Measurements from ENCODE around the gene GRAP.
"Not testable (repeated sequence)": the region's sequence is repeated elsewhere in the genome, so short reads cannot be mapped to it uniquely, and the experiment has no call there.

GRAP gene

GRCh38 chr17:19041871-19042270 lies 4.9 kb downstream of the GRAP start:
- not testable (repeated sequence) for DNase-seq

GRCh38 chr17:19040350-19040749 lies 6.4 kb downstream of the GRAP start:
- DNase-seq = not testable (repeated sequence)

DNA sequence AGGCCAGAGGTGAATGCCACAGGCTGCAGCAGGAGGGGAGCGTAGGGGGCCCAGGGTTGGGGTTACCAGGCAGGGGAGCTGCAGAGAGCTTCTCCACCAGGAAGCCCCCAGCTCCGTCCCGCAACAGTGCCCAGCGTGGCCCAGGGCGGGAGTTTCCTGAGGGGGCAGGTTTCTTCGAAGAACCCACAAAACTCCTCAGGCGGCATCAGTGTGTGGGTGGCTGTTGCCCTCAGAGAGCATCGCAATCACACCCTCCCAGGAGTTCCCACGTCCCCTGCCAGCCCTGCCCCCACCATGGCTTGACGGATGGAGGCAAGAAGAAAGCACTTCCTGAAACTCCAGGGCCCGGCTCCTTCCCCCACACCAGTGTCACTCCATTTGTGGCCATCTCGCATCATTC lies 8.0 kb downstream of the GRAP start:
- not testable (repeated sequence) for DNase-seq

DNA sequence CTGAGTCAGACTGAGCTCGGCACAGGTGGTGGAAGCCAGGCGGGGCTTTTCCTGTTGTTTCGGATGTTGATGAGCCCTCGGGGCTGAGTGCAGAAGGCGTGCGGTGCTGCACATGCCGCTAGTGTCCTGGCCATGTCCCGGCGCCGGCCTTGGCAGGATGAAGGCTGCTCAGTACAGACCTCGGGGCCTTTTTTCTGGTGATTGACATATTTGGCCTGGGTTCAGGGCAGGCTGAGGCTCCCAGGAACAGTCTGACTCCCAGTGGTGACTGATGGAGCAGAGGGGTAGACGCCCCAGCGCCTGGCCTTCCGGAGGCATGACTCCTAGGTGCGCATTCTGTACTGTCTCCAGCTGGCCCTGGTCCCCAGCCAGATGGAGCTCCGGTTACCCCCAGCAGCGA lies 8.8 kb downstream of the GRAP start:
- DNase-seq = not testable (repeated sequence)

GRCh38 chr17:19037547-19037946 lies 9.2 kb downstream of the GRAP start:
- not testable (repeated sequence) for DNase-seq

GRCh38 chr17:19036186-19036585 lies 10.6 kb downstream of the GRAP start:
- not testable (repeated sequence) for DNase-seq

GRCh38 chr17:19032377-19032988 lies 14.3 kb downstream of the GRAP start:
- not testable (repeated sequence) for DNase-seq

GRCh38 chr17:19031729-19032128 lies 15.0 kb downstream of the GRAP start:
- DNase-seq = not testable (repeated sequence)

DNA sequence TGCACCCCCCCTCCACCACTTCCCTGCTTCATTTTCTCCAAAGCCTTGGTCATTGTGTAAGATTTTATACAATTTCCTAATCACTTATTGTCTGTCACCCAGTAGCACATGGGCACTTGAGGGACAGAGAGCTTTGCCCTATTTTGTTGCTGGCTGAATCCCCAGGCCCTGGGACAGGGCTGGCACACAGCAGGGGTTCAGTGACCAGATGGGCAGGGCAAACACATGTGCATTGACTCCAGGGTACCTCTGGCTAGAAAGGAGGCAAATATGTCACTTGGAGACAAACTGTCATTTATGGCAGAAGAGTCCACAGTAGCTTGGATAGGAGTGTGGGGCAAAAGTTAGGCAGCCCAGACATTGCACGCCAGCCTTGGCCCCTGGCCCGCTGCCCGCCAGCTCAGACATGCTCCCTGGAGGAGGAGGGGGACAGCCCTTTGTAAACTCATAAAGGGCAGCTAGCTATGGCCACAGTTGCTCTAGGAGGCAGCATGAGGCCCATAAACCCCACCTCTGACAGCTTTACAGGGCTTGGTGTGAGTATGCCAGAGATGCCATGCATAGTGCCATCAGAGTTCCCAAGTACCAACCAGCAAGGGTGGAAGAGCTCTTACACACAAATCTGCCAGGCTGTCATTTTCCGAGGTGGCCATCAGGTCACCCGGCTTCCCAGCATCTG lies 15.8 kb downstream of the GRAP start:
- not testable (repeated sequence) for DNase-seq

DNA sequence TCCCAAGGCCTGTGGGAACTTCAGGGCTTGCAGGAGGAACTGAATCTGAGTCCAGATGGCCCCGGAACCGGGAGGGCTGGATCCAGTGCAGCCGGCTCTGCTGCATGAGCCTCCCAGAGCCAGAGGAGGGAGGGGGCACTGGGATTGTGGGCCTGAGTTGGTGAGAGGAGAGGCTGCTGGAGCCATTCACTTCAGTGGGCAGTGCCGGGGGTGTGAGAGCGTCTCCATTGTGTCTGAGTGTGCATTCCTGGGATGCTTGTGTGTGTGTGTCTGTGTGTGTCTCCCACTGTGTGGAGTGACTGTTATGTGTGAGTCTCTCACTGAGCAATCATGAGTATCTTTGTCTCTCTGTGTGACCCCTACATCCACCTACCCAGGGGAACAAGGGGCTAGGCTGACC lies 17.0 kb downstream of the GRAP start:
- DNase-seq = not testable (repeated sequence)

GRCh38 chr17:19028671-19029070 lies 18.1 kb downstream of the GRAP start:
- not testable (repeated sequence) for DNase-seq

DNA sequence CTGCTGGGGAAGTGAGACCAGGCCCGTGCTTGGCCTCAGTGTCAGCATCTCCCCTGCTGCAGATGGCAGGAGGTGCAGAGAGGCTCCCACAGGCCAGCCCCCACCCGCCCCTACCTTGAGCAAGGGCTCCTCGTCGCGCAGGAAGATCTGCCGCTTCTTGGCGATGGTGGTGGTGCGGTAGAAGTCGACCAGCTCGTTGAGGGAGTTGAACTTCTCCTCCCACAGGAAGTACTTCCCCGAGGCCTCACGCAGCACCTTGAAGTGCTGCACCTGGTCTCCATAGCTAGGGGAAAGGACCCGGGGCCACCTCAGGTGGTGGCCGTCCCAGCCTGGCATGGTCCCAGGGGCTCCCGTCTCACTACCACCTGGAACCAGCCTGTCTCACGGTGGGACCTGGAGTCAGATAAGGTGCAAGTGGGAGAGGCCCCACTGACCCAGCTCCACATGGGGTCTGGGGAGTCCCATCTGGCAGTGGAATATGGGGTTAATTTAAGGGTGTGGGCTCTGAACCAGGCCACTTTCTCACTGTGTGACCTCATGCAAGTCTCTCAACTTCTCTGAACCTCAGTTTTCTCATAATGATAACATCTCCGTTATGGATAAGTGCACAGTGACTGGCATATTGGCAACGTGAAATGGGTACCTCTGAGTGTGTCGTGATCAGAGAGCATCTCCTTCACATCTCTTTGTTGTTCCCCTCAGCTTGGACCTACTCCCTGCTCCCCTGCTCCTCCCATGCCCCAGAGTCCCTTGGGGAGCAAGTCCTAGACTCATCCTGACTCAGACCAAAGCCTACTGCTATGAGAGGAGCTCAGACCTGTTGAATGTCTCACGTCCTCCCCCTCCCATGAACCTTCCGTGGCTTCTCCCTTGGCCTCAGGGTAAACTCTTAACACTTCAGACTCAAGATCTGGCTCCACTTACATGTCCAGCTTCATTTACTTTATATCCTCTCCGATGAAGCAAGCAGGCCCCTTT lies 22.4 kb downstream of the GRAP start:
- no peak for DNase-seq

DNA sequence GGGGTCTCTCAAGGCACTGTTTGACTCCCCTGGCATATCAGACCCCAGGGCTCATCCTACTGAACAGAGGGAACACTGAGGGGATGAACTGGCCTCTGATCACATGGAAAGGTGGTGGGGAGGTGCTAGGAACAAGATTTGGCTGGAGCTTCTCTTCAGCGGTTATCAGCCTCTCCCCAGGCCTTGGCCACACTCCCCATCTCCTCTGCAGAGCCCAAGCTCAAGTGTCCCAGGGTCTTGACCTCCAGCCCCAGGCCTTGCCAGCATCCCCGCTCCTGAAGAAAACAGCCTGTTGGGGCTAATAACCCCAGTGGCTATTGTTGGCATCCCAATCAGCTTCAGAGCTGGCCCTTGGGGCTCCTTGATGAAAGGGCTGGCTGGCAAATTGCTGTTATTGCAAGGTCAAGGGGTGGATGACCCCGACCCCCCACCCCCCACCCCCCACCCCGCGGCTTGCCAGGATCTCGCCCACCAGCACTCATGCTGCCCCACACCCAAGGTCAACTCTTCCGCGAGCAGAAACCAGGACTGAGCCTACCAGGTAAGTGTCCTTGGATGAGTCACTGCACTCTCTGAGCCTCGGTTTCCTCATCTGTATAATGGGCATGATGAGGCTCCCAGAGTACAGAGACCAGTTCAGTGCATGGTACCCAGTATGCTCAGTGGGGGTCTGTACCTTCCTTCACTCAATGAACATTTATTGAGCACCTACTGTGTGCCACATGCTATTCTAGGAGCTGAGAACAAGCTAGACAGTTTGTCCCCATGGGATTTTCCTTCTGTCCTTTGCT lies 23.4 kb downstream of the GRAP start:
- no peak for DNase-seq

DNA sequence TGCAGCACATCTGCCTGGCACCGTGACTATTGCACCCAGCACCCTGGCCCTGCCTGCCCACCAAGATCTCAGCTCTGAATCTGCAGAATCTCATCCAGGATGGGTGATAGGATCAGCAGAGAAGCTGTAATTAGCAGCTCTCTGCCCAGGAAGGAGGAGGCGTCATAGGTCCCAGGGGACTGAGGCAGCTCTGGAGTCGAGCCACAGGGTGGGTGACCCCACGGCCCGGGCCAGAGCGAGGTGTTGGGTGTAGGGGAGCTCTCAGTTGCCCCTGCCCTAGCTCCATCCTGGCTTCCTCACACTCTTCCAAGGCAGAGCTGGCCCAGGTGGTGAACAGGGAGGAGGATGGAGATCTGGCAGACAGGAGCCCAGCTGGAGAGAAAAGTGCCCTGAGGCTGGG lies 24.0 kb downstream of the GRAP start:
- no peak for DNase-seq

DNA sequence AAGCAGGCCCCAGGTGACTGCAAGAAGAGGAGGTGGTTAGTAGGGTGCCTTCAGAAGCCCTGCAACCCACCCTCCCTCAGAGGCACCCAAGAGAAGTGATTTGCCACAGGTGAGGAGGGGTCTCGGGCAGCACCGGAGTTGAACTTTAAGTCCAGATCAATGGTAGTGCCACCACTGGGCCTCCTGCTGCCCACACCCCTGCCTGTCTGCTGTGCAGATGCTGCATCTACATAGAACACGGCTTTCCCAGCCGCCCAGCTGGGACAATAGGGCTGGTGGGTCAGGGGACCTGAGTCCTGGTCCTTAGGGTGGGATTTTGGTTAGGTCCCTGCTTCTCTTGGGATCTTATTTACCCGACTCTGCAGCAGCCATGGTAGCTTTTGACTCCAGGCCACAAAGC lies 24.6 kb downstream of the GRAP start:
- DNase-seq = no peak

- no peak for DNase-seq
Observed at GRCh38 chr17:19021622-19022083, 25.1 kb downstream of the GRAP start.

GRCh38 chr17:19021011-19021621 lies 25.6 kb downstream of the GRAP start:
- not testable (repeated sequence) for DNase-seq

GRCh38 chr17:19020016-19020415 lies 26.7 kb downstream of the GRAP start:
- DNase-seq = no peak

- DNase-seq = peak; percentile 24
Observed at GRCh38 chr17:19019041-19019941, 27.5 kb downstream of the GRAP start.

DNA sequence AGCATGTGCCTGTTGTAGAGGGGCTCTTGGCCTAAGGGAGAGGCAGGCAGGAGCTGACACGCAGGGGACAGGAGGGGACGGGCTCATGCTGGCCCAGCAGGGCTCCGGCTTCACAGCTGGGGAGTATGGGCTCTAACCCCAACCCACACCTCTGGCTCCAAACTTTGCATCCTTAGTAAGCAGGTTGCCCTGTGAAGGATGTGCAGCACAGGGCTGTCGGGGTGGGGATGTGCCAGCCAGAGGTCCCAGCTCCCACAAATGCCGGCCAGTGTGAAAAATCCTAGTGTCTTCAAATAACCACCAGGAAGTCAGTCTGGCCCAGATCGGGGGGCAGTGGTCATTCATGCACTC lies 28.2 kb downstream of the GRAP start:
- no peak for DNase-seq

All from DMS 273 treated with DMSO at 0.1 percent for 48 hours (cell line).